Fibroblast of peridontal ligament (primary cell): ENCODE measurements around the gene RFX5.

Source experiments
- DNase-seq: peaks from one replicate; pipeline ENCODE4 v3.0.0-alpha.2; 2010; ENCODE audit errors: extremely low read depth

The RFX5 gene

DNA sequence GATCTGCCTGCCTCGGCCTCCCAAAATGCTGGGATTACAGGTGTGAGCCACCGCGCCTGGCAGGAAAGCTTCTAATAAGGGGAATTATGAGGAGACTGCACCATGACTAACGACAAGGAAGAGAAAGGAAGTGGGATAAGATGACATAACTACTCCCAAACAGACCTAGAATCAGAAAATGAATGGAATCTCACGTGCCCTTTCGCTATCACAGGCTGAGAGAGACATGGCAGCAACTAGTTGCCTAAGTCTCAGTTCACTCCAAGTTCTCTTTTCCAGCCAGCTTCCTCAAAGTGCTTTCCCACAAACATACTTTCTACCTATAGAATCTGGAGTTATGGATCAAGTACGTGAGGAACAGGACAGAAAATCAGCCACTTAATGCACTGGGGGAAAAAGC is 21.8 kb downstream of the RFX5 start:
- DNase-seq: no peak

GRCh38 chr1:151324390-151324930 is 22.6 kb downstream of the RFX5 start:
- DNase-seq: no peak

GRCh38 chr1:151318975-151319374 is 28.1 kb downstream of the RFX5 start:
- no peak for DNase-seq

DNA sequence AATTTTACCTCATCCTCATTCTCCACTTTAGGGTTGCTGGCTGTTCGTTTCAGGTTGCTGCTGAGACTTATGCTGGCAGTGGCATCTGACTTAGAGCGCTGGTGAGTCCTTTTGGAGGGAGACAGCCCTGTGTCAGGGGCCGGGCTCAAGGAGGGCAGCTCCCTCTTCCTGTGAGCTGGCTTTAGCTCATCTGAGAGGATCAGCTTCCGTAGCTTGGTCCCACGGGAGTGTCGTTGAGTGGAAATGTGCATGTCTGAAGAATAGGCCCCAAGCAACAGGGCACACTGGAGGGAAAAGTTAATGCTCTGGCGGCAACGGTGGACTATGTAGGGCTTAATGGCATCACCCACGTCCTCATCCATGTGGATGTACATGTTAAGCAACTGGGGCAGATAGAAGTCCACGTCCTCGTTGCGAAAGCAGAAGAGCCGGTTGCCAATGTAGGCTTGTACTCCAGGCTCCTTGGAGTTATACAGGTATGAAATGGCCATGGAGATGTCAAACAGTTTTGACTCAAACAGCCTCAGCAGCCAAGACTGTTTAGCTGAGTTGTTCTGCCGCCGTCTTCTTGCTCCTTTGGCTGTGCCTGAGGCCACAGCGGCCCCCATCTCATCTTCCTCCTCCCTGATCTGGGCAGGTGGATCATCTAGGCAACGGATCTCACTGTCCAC is 31.4 kb downstream of the RFX5 start:
- no peak for DNase-seq

DNA sequence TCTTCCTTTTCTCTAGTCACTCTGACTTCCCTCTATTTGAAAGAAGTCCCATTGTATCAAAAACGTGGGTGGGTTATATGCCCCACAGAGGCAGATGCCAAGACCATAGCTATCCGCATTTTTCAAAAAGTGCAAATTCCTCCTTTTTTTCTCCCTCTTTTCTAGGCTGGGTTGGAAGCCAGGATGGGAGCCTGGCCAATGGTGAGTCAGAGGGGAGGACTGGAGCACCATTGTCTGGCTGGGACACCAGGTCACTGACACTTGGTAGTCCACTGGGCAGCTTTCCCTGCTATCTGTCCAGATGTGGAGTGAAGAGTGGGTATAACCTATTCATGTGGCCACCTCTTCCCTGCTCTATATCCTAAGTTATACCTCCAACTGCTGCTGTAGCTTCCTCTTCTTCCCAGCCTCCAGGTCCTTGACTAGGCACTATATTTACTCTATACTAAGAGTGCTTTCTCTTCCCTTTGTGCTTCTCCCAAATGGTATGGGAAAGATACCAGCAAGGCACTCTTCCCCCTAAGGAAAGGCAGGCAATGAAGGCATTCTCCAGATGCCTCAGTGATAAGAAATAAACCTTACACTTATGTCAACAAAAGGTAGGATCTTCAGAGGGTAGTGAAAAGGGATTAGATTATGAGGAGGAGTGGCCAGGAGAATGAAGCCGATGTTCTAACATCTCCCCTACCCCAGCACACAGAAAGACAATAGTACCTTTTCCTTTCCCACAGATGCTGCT is 32.7 kb downstream of the RFX5 start:
- peak; percentile 83 for DNase-seq

DNA sequence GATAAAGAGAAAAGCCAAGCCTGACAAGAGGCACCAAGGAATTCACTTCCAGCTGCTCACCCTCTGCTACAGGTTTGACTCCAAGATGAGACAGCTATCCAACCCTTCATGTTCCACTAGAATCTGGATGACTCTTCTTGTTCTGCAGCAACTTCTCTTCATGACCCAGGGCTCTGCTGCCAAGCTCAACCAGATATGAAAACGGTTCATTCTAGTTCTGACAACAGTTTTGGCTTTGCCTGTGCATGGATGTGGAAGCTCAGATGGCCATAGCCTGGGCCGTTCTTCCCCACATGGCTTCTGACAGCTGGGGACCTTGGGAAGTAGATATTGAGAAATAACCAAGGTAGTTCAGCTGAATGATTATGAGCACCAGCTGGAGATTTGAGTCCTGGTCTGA is 33.6 kb downstream of the RFX5 start:
- DNase-seq: no peak

DNA sequence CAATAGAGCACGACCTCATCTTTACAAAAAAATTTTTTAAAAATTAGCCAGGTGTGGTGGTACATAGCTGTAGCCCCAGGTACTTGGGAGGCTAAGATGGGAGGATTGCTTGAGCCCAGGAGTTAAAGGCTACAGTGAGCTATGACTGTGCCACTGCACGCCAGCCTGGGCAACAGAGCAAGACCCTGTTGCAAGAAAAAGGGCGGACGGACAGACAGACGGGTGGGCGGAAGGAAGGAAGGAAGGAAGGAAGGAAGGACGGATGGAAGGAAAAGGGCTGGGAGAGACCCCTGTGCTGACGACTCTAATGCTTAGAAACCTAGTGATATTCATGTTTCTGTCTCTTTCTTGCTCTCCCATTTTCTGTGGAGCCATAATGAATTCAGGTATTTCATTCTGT is 34.2 kb downstream of the RFX5 start:
- DNase-seq: no peak

- DNase-seq: peak; percentile 13
Measured at GRCh38 chr1:151312411-151312810, 34.6 kb downstream of the RFX5 start.

DNA sequence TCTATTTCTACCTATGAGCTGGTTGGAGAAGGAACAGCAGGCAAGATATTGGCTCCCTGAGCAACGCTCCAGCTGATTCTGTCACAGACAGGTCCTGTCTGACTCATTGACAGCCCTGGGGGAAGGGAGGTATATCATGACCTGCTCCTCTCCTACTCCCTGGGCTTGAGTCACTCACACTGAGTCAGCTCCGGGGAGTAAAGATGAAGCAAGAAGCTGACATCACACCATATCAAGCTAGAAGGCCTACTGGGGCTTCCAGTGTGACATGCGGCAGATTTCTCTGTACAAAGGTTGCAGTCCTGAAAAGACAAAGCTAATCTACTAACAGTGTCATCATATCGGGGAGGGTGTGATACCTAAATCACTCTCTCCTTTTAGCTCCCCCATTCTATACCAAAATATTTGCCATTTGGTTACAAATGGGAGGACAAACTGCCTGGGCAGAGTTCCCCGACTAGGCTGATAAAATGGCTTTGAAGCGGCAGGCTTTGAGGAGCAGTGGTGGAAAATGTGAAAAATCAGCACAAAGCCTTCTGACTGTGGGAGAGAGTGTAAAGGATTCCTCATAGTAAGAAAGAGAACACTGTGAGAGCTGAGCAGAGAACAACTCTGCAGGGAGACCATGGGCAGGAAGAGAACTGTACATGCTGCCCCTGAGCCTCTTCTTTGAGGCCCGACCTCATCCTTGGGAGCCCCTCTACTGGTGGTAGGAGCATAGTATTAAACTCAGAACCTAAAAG is 35.3 kb downstream of the RFX5 start:
- DNase-seq: peak; percentile 98

GRCh38 chr1:151311011-151311410 is 36.0 kb downstream of the RFX5 start:
- no peak for DNase-seq

DNA sequence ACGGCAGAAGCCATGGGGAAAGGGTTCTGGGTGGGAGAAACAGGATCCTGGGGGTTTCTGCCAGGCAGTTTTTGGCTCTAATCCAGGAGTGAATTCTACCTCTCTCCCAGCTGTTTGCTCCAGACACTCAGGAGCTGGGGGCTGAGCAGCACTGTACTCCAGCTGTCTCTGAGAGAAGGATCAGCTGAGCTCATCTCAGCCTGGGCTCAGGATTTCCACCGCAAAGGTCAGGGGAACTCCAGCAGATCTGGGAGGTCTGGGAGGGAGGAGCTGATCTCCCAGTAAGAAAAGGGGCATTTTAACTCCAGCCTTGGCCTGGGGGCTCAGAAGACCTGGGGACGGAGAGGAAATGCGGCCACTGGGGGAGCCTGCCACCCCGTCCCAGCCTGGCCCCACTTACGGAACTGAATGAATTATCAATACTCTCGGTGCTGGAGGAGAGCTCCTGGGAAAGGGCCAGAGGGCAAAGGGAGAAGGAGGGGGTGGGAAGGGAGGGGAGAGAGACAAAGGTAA is 37.2 kb downstream of the RFX5 start:
- peak; percentile 52 for DNase-seq

GRCh38 chr1:151294742-151295462 is 52.1 kb downstream of the RFX5 start:
- no peak for DNase-seq

DNA sequence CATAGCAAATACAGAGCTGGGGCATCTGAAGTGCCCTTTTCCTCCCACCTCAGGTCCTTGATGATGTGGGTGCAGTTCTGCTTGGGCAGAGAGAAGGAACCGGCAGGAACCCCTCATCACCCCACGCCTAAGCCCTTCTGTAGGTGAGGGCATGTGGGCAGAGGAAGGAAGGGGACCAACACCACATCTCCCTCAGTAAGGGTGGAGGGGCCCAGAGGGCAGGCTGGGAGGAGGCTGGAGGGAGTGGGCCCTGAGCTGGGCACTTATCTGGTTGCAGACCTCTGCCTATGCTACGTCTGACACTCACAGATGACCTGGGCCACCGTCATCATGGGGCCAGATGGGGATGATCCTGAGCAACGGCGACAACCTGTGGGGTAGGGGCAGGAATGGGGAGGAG is 54.0 kb downstream of the RFX5 start:
- no peak for DNase-seq

- DNase-seq: no peak
Measured at GRCh38 chr1:151292207-151293030, 54.6 kb downstream of the RFX5 start.

DNA sequence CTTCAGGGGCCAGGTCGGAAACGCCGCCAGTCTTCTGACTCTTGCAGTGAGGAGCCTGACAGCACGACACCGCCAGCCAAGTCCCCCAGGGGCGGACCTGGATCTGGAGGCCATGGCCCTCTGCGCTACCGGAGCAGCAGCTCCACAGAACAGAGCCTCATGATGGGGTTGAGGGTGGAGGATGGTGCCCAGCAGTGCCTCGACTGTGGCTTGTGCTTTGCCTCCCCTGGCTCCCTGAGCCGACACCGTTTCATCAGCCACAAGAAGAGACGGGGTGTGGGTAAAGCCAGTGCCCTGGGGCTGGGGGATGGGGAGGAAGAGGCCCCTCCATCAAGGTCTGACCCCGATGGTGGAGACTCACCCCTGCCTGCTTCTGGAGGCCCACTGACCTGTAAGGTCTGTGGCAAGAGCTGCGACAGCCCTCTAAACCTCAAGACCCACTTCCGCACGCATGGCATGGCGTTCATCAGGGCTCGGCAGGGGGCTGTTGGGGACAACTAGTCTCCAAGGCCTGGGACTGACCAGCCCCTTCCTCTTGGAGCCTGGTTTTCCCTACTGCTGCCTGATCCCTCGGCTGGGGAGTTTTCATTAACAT is 56.2 kb downstream of the RFX5 start:
- DNase-seq: no peak
